HCT116 (cell line): Measurements from ENCODE around the gene RASSF7. TPM values are rescaled to one million over a fixed set of nuclear protein-coding genes. Genes with fewer than 3 reads are reported as not detected.

Experiments
- ATAC-seq: fragments of 200-7000 bp; cut with Tn5 transposase; 2 replicates; pipeline ENCODE4 v1.9.1; 2020; ENCODE audit warnings: mild to moderate bottlenecking, moderate library complexity
- BruUV-seq: library from RNA; stranded (reverse); fragments of 400-500 nt; replicated peaks from 2 replicates; lab custom pipeline; 2021; lab: Mats Ljungman, UMichigan
- CTCF ChIA-PET: fragments of 300-600 bp; sonication (Branson Sonifier 250); formaldehyde crosslinking; loops from one replicate; lab custom pipeline; 2021; ENCODE audit warnings: antibody characterized with exemption; lab: Charles Lee
- POLR2A ChIA-PET: fragments of 300-600, 350-600 bp; sonication (Branson Sonifier 250); formaldehyde crosslinking; loops from one replicate; lab custom pipeline; 2021; ENCODE audit warnings: antibody characterized with exemption; lab: Charles Lee
- RAD21 ChIA-PET, 2 experiments: fragments of 300-600 bp; sonication (Branson Sonifier 250); formaldehyde crosslinking; loops; one replicate each; lab custom pipeline; 2023; ENCODE audit warnings: low total read pairs in 2 of 2; ENCODE audit not compliant: uncharacterized antibody in 2 of 2, unreplicated experiment in 2 of 2, low non-redundant PET in 1 of 2; lab: Charles Lee
- DNase-seq: peaks from one replicate; pipeline ENCODE4 v3.0.0-alpha.2; 2010; ENCODE audit warnings: low read depth, low spot score
- H2AFZ ChIP-seq: fragments of 200-600 bp; shearing (Covaris generic), sonication (generic); 2 replicates; pipeline ENCODE4 v1.6.1; 2017; ENCODE audit warnings: low read depth, mixed run types, mixed read lengths, antibody characterized with exemption, low read length; ENCODE audit not compliant: poor library complexity, severe bottlenecking
- H3K27ac ChIP-seq: 2 replicates; pipeline ENCODE4 v1.5.1; 2012; ENCODE audit warnings: low read depth, low read length
- H3K27me3 ChIP-seq: fragments of 200-600 bp; sonication (generic); 2 replicates; pipeline ENCODE4 v1.6.1; 2016; ENCODE audit warnings: mixed run types, low read length, mixed read lengths; ENCODE audit not compliant: insufficient read depth
- H3K36me3 ChIP-seq, 2 experiments: fragments of 200-500 bp in 1 of 2; fragments of 200-600 bp in 1 of 2; sonication (Bioruptor generic) in 1 of 2; sonication (generic) in 1 of 2; 2 replicates each; pipeline versions ENCODE4 v1.5.1 to v1.6.1; 2014 to 2016; ENCODE audit warnings: low read length in 2 of 2, inconsistent platforms in 1 of 2, mixed read lengths in 1 of 2, mixed run types in 1 of 2; ENCODE audit not compliant: insufficient read depth in 2 of 2, control insufficient read depth in 1 of 2
- H3K4me1 ChIP-seq, 2 experiments: fragments of 200-600 bp in 1 of 2; sonication (generic) in 1 of 2; 2 replicates each; pipeline versions ENCODE4 v1.5.1 to v1.6.1; 2012 to 2017; ENCODE audit warnings: low read length in 2 of 2, inconsistent platforms in 1 of 2, mild to moderate bottlenecking in 1 of 2, mixed read lengths in 1 of 2, mixed run types in 1 of 2, moderate library complexity in 1 of 2; ENCODE audit not compliant: insufficient read depth in 2 of 2, control insufficient read depth in 1 of 2
- H3K4me2 ChIP-seq: fragments of 200-600 bp; sonication (generic); 2 replicates; pipeline ENCODE4 v1.6.1; 2017; ENCODE audit warnings: mixed run types, low read length, mixed read lengths
- H3K4me3 ChIP-seq, 2 experiments: fragments of 200-600 bp in 1 of 2; sonication (generic) in 1 of 2; replicated peaks in 1 of 2; 2 replicates each; pipeline ENCODE4 v1.5.1; 2011 to 2016; ENCODE audit warnings: low read length in 2 of 2, control low read depth in 1 of 2, low read depth in 1 of 2, mild to moderate bottlenecking in 1 of 2, mixed read lengths in 1 of 2, mixed run types in 1 of 2
- H3K79me2 ChIP-seq: fragments of 200-600 bp; sonication (generic); 2 replicates; pipeline ENCODE4 v1.6.1; 2017; ENCODE audit warnings: mild to moderate bottlenecking, mixed run types, low read length, moderate library complexity, mixed read lengths; ENCODE audit not compliant: insufficient read depth
- H3K9ac ChIP-seq: fragments of 200-600 bp; sonication (generic); 2 replicates; pipeline ENCODE4 v1.6.1; 2016; ENCODE audit warnings: low read length, mixed read lengths
- H3K9me2 ChIP-seq: fragments of 200-600 bp; sonication (generic), shearing (Covaris generic); 2 replicates; pipeline ENCODE4 v1.6.1; 2017; ENCODE audit warnings: mixed run types, mild to moderate bottlenecking, moderate library complexity; ENCODE audit not compliant: insufficient read depth
- H3K9me3 ChIP-seq, 2 experiments: fragments of 200-500 bp in 1 of 2; fragments of 200-600 bp in 1 of 2; sonication (Bioruptor generic) in 1 of 2; sonication (generic) in 1 of 2; 2 replicates each; pipeline ENCODE4 v1.6.1; 2014 to 2017; ENCODE audit warnings: low read length in 2 of 2, mixed read lengths in 2 of 2, inconsistent platforms in 1 of 2, low read depth in 1 of 2, mild to moderate bottlenecking in 1 of 2, mixed run types in 1 of 2, moderate library complexity in 1 of 2; ENCODE audit not compliant: control insufficient read depth in 1 of 2, insufficient read depth in 1 of 2
- H4K20me1 ChIP-seq: fragments of 200-600 bp; sonication (generic), shearing (Covaris generic); 2 replicates; pipeline ENCODE4 v1.6.1; 2017; ENCODE audit warnings: mixed run types, mild to moderate bottlenecking, moderate library complexity; ENCODE audit not compliant: insufficient read depth
- CTCF ChIP-seq, 3 experiments: fragments of 200-600 bp in 1 of 3; sonication (generic) in 1 of 3; IDR thresholded peaks in 2 of 3; conservative IDR thresholded peaks in 1 of 3; 2 replicates each; pipeline ENCODE4 v1.5.1; 2012 to 2017; ENCODE audit warnings: low read depth in 2 of 3, low read length in 2 of 3, antibody characterized with exemption in 1 of 3, borderline replicate concordance in 1 of 3, control low read depth in 1 of 3, mild to moderate bottlenecking in 1 of 3, mixed read lengths in 1 of 3, mixed run types in 1 of 3, moderate library complexity in 1 of 3; ENCODE audit not compliant: insufficient read depth in 1 of 3
- EGR1 ChIP-seq: IDR thresholded peaks from 2 replicates; pipeline ENCODE4 v1.6.1; 2012; ENCODE audit warnings: low read depth
- POLR2A ChIP-seq: IDR thresholded peaks from 2 replicates; pipeline ENCODE4 v1.7.0; 2011; ENCODE audit warnings: borderline replicate concordance; ENCODE audit not compliant: insufficient read depth, insufficient read length; ENCODE audit errors: extremely low read depth
- RAD21 ChIP-seq: IDR thresholded peaks from 2 replicates; pipeline ENCODE4 v1.6.1; 2012; ENCODE audit warnings: low read depth, mild to moderate bottlenecking
- REST ChIP-seq: IDR thresholded peaks from 2 replicates; pipeline ENCODE4 v1.6.1; 2012; ENCODE audit warnings: low read depth
- SRF ChIP-seq: IDR thresholded peaks from 2 replicates; pipeline ENCODE4 v1.6.1; 2012; ENCODE audit warnings: low read depth
- TCF7L2 ChIP-seq: IDR thresholded peaks from 2 replicates; pipeline ENCODE4 v1.7.0; 2011; ENCODE audit warnings: borderline replicate concordance, inconsistent platforms; ENCODE audit not compliant: insufficient read depth, insufficient read length; ENCODE audit errors: extremely low read depth
- intact Hi-C: fragments of 100-400 bp; cut with micrococcal nuclease; formaldehyde crosslinking; loops from 2 replicates; pipeline ENCODE4 v1.10.0; 2022
- total RNA-seq: library from RNA; stranded (reverse); gene quantifications from one replicate; pipeline ENCODE4 v1.2.1, GENCODE V29; 2021; ENCODE audit not compliant: unreplicated experiment

Gene RASSF7
- total RNA-seq, 1 experiment from 2014 or later, result 35.9 TPM

GRCh38 chr11:558503-558902, 2.3 kb upstream of the RASSF7 start (continued):
- TF ChIP-seq REST, result no peak
- TF ChIP-seq CTCF (IDR thresholded peaks at IDR 0.05 in 2 of 3, conservative IDR thresholded peaks at IDR 0.05 in 1 of 3; ENCODE audit: borderline replicate concordance in 1 of 3, insufficient read depth in 1 of 3, low read depth in 2 of 3, low read length in 2 of 3), result no peak
- TF ChIP-seq EGR1, result no peak
- no peak for TF ChIP-seq POLR2A
- no peak for TF ChIP-seq RAD21
- no peak for TF ChIP-seq SRF

GRCh38 chr11:559020-559620, 1.6 kb upstream of the RASSF7 start:
- ChIA-PET RAD21 (interaction anchor here in 1 of 2 experiments (1.1 kb wide), 1 partner anchor 17 kb away, joined by 7 read pairs; the partner anchor contains the start of gene PHRF1), CTCF (interaction anchor here (1.0 kb wide), 2 partner anchors 53 to 225 kb away, joined by 3 read pairs; no protein-coding TSS in a partner anchor), POLR2A (interaction anchor here (0.5 to 1.4 kb wide), 2 partner anchors 17 to 319 kb away, joined by 4 to 7 read pairs; partner anchors contain the start of gene PHRF1)
- Histone ChIP-seq H3K79me2 (peaks cover 15% of the 10 kb centered on the region), H3K27ac (peak overlapping the region; percentile 97), H3K27me3 (no peaks in the 10 kb centered on the region), H3K4me3 (peak overlapping the region; percentile 66 to 72; a peak in 3 of 4 replicates), H3K36me3 (0 out of 4 replicates have a peak, but pooled peaks cover 0 to 2% of the 10 kb centered on the region in 2 experiments), H3K4me2 (peak overlapping the region; percentile 83), H3K9me3 (no peaks in the 10 kb centered on the region), H2AFZ (no peak overlapping the region), H3K9me2 (no peaks in the 10 kb centered on the region), H3K9ac (peak overlapping the region; percentile 78), H3K4me1 (peaks cover 27 to 44% of the 10 kb centered on the region in 2 experiments), H4K20me1 (no peaks in the 10 kb centered on the region)
- BruUV-seq, result no TSS peak
- TF ChIP-seq SRF, result no peak
- TF ChIP-seq CTCF (IDR thresholded peaks at IDR 0.05 in 2 of 3, conservative IDR thresholded peaks at IDR 0.05 in 1 of 3; ENCODE audit: borderline replicate concordance in 1 of 3, insufficient read depth in 1 of 3, low read depth in 2 of 3, low read length in 2 of 3), result 0 out of 6 replicates have a peak, but pooled peaks of 2 of the 3 experiments have one; percentile 9 to 22
- no peak for TF ChIP-seq TCF7L2
- intact Hi-C loops, result loop anchor here (1.0 kb wide), 1 partner anchor 53 kb away; no protein-coding TSS in a partner anchor
- no peak for ATAC-seq
- no peak for DNase-seq
